Sigmoid colon (tissue), 4 donors: Measurements from ENCODE around the gene RCSD1.

Experiments
- CTCF ChIP-seq, 4 experiments: fragments of 450-650 bp in 3 of 4; fragments of 200-600 bp in 1 of 4; IDR thresholded peaks; one replicate each; pipeline ENCODE4 v1.5.1; 2016 to 2019; ENCODE audit warnings: antibody characterized with exemption in 4 of 4, mild to moderate bottlenecking in 3 of 4, moderate library complexity in 2 of 4
- EP300 ChIP-seq, 4 donors: sonication (generic); formaldehyde crosslinking; IDR thresholded peaks; one replicate each; pipeline ENCODE4 v1.6.1; 2017; ENCODE audit warnings: antibody characterized with exemption in 4 of 4
- POLR2AphosphoS5 ChIP-seq, 4 donors: sonication (generic); formaldehyde crosslinking; IDR thresholded peaks; one replicate each; pipeline ENCODE4 v1.6.1; 2017; ENCODE audit warnings: antibody characterized with exemption in 4 of 4

- TF ChIP-seq CTCF (IDR thresholded peaks at IDR 0.05), result no peak
- TF ChIP-seq EP300 (IDR thresholded peaks at IDR 0.05), result no peak
- TF ChIP-seq POLR2AphosphoS5 (IDR thresholded peaks at IDR 0.05), result no peak
These were observed 17.2 kb upstream of the RCSD1 start for GRCh38 chr1:167612587-167613385.
